ENCODE data around the gene MBL2. TPM values are rescaled to one million over a fixed set of nuclear protein-coding genes. Genes with fewer than 3 reads are reported as not detected.

The MBL2 gene
- total and polyA plus RNA-seq, 2 of the 8 experiments (the other 6 are each of a cell fraction or from before 2014, with no cell fraction given), result not detected

DNA sequence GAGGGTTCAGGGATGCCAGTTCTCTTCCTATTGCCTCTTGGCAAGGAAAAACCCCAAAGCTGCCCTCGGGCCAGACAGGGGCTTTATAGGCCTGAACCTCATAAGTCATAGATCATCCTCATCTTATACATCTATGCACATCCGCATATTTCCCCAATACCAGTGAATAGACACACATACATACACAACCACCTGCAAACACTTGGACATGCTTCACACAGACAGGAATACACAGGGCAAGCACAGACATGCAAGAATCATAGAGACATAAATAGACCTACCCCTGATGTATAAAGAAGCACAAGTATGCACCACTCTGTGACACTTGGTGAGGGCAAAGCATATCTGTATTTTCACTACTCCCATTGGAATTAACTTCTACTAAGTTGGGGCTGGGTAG, 30.7 kb downstream of the MBL2 start:
- H3K4me1 ChIP-seq (replicated peaks in 1 of 4; ENCODE audit: control insufficient read depth in 3 of 4, insufficient read depth in 4 of 4, low read length in 3 of 4), result no peaks in the 10 kb centered on the region
- H3K27ac ChIP-seq (ENCODE audit: low read depth, low read length), result no peak overlapping the region
- ChIA-PET POLR2A (ENCODE audit: partially characterized antibody) (no interaction called here), CTCF (ENCODE audit: partially characterized antibody) (interaction anchor here (0.6 to 4.2 kb wide), 14 partner anchors 10 to 254 kb away, joined by 3 to 127 read pairs (median 8); partner anchors contain the start of gene MBL2)
- H3K18ac ChIP-seq (ENCODE audit: extremely low read depth, low read length), result no peak overlapping the region
- no peak overlapping the region for H2AFZ ChIP-seq (ENCODE audit: low read length)
- DNase-seq (ENCODE audit: low read depth in 1 of 2, low spot score in 2 of 2) (no peak), FAIRE-seq (no peak)
- WGBS, 2 experiments (ENCODE audit: extremely low coverage in 1 of 2, insufficient coverage in 1 of 2, insufficient read length in 1 of 2, insufficient replicate concordance in 2 of 2, low coverage in 1 of 2, low lambda C conversion rate in 2 of 2, missing lambda C conversion rate in 1 of 2), result 77% methylated on average over 2 of the region's 2 CpGs; no CpG with 5 or more reads in 1 of the 2 experiments
- H2AK5ac ChIP-seq (ENCODE audit: low read depth, low read length), result no peak overlapping the region
- H2BK5ac ChIP-seq (ENCODE audit: low read depth, low read length), result no peak overlapping the region
- no peak overlapping the region for H3K4me2 ChIP-seq (ENCODE audit: insufficient read depth in 1 of 2, low read depth in 2 of 2, low read length in 2 of 2)
- no peak overlapping the region for H2BK15ac ChIP-seq (ENCODE audit: low read length)
- H3K79me1 ChIP-seq (ENCODE audit: low read depth, low read length), result no peaks in the 10 kb centered on the region
- no peaks in the 10 kb centered on the region for H3K27me3 ChIP-seq (replicated peaks in 1 of 4; ENCODE audit: control insufficient read depth in 3 of 4, extremely low read depth in 1 of 4, insufficient read depth in 3 of 4, low read length in 3 of 4)
- no peaks in the 10 kb centered on the region for H3K23me2 ChIP-seq (ENCODE audit: low read depth, low read length)
- H3K23ac ChIP-seq (ENCODE audit: insufficient read length), result no peak overlapping the region
- no peak overlapping the region for H2BK120ac ChIP-seq (replicated peaks; ENCODE audit: low read depth, low read length)
- no peaks in the 10 kb centered on the region for H4K20me1 ChIP-seq (replicated peaks in 1 of 2; ENCODE audit: control insufficient read depth in 1 of 2, insufficient read depth in 2 of 2, low read length in 2 of 2)
- no peak overlapping the region for H2BK20ac ChIP-seq (ENCODE audit: low read length)
- H3K36me3 ChIP-seq (ENCODE audit: control insufficient read depth in 2 of 4, insufficient read depth in 4 of 4, low read length in 3 of 4), result no peaks in the 10 kb centered on the region; a peak in 1 of 8 replicates
- no peak overlapping the region for H4K91ac ChIP-seq (replicated peaks; ENCODE audit: insufficient read length, low read length)
- no peak overlapping the region for H4K8ac ChIP-seq (ENCODE audit: extremely low read depth, insufficient read depth, low read length)
- H2BK12ac ChIP-seq (ENCODE audit: low read depth, low read length), result no peak overlapping the region
- no peak overlapping the region for H3K9ac ChIP-seq (replicated peaks in 1 of 4; ENCODE audit: extremely low read depth in 1 of 4, low read depth in 3 of 4, low read length in 3 of 4)
- H3K4ac ChIP-seq (replicated peaks; ENCODE audit: insufficient read length, low read depth, low read length), result no peak overlapping the region
- H3K79me2 ChIP-seq (ENCODE audit: control insufficient read depth in 1 of 2, insufficient read depth in 2 of 2, low read length in 2 of 2), result no peaks in the 10 kb centered on the region
- H3K4me3 ChIP-seq (ENCODE audit: extremely low read depth in 1 of 4, insufficient read depth in 2 of 4, low read depth in 3 of 4, low read length in 4 of 4), result no peak overlapping the region
- H3K56ac ChIP-seq (replicated peaks; ENCODE audit: insufficient read length, low read depth, low read length), result no peak overlapping the region
- no peak overlapping the region for H4K5ac ChIP-seq (ENCODE audit: insufficient read length, low read depth, low read length)
- peaks cover 4 to 6% of the 10 kb centered on the region in 2 experiments; a peak in 3 of 4 replicates for H3K9me3 ChIP-seq (ENCODE audit: insufficient read depth in 2 of 2, low read depth in 1 of 2, low read length in 1 of 2)
- H3K14ac ChIP-seq (ENCODE audit: insufficient read length), result no peak overlapping the region
- TF ChIP-seq POLR2AphosphoS5 (IDR thresholded peaks at IDR 0.05; ENCODE audit: low read depth, low read length) (no peak), CBX8 (IDR thresholded peaks at IDR 0.05; ENCODE audit: borderline replicate concordance, low read depth, low read length) (no peak), RNF2 (IDR thresholded peaks at IDR 0.05; ENCODE audit: borderline replicate concordance, low read depth, low read length, missing control alignments, poor library complexity, severe bottlenecking) (no peak), TAF1 (IDR thresholded peaks at IDR 0.05; ENCODE audit: low read depth, low read length) (no peak), JUND (IDR thresholded peaks at IDR 0.05; ENCODE audit: low read length) (no peak), RFX5 (IDR thresholded peaks at IDR 0.05; ENCODE audit: borderline replicate concordance, low read depth, low read length) (no peak), SIN3A (conservative IDR thresholded peaks at IDR 0.05 in 1 of 2, IDR thresholded peaks at IDR 0.05 in 1 of 2; ENCODE audit: low read depth in 1 of 2, low read length in 2 of 2) (no peak), CEBPB (IDR thresholded peaks at IDR 0.05; ENCODE audit: low read depth, low read length) (no peak), SIRT6 (IDR thresholded peaks at IDR 0.05; ENCODE audit: low read length) (no peak), TCF12 (IDR thresholded peaks at IDR 0.05; ENCODE audit: low read depth, low read length) (no peak), EP300 (IDR thresholded peaks at IDR 0.05; ENCODE audit: borderline replicate concordance in 1 of 2, low read depth in 2 of 2, low read length in 2 of 2) (no peak)
- TF ChIP-seq, protein P1, sequence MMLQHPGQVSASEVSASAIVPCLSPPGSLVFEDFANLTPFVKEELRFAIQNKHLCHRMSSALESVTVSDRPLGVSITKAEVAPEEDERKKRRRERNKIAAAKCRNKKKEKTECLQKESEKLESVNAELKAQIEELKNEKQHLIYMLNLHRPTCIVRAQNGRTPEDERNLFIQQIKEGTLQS (IDR thresholded peaks at IDR 0.05; ENCODE audit: insufficient read depth, low read depth, low read length), result no peak
- TF ChIP-seq, protein P2, sequence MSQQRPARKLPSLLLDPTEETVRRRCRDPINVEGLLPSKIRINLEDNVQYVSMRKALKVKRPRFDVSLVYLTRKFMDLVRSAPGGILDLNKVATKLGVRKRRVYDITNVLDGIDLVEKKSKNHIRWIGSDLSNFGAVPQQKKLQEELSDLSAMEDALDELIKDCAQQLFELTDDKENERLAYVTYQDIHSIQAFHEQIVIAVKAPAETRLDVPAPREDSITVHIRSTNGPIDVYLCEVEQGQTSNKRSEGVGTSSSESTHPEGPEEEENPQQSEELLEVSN (IDR thresholded peaks at IDR 0.05), result no peak
